Natural killer cell (primary cell): Measurements from ENCODE around the gene IMMT. TPM values are rescaled to one million over a fixed set of nuclear protein-coding genes. Genes with fewer than 3 reads are reported as not detected.

Source experiments
- ATAC-seq, 3 donors: fragments of 150-1000 bp in 2 of 3; fragments of 200-7000 bp in 1 of 3; cut with Tn5 transposase; 1 replicate in 1 of 3; 2 replicates in 2 of 3; pipeline ENCODE4 v1.10.0; 2021; ENCODE audit warnings: mild to moderate bottlenecking in 2 of 3, moderate library complexity in 2 of 3
- DNase-seq, 2 donors: peaks; one replicate each; pipeline versions ENCODE4 v3.0.0 to v3.0.0-alpha.2; 2013 to 2021; ENCODE audit warnings: mixed read lengths in 1 of 2
- H3K27ac ChIP-seq: one replicate; pipeline ENCODE4 v1.5.1; 2013; ENCODE audit warnings: mild to moderate bottlenecking, low read length
- H3K27me3 ChIP-seq: one replicate; pipeline ENCODE4 v1.6.1; 2013; ENCODE audit warnings: low read length; ENCODE audit not compliant: control insufficient read depth, insufficient read depth
- H3K36me3 ChIP-seq: one replicate; pipeline ENCODE4 v1.6.1; 2013; ENCODE audit warnings: low read length; ENCODE audit not compliant: control insufficient read depth, insufficient read depth
- H3K4me1 ChIP-seq: one replicate; pipeline ENCODE4 v1.6.1; 2013; ENCODE audit warnings: low read length; ENCODE audit not compliant: control insufficient read depth, insufficient read depth
- H3K4me3 ChIP-seq: one replicate; pipeline ENCODE4 v1.5.1; 2013; ENCODE audit warnings: low read length
- H3K9me3 ChIP-seq: one replicate; pipeline ENCODE4 v1.6.1; 2013; ENCODE audit warnings: low read length; ENCODE audit not compliant: control insufficient read depth, insufficient read depth
- H3K27ac Mint-ChIP-seq, 2 donors: one replicate each; pipeline ENCODE4 v1.8.0; 2022; ENCODE audit warnings: mild to moderate bottlenecking in 2 of 2, mixed read lengths in 2 of 2, moderate library complexity in 1 of 2
- H3K27me3 Mint-ChIP-seq, 2 donors: one replicate each; pipeline ENCODE4 v1.8.0; 2022; ENCODE audit warnings: low read depth in 2 of 2, mixed read lengths in 2 of 2
- H3K36me3 Mint-ChIP-seq: one replicate; pipeline ENCODE4 v1.8.0; 2022; ENCODE audit warnings: mixed read lengths
- H3K4me1 Mint-ChIP-seq, 2 donors: one replicate each; pipeline ENCODE4 v1.8.0; 2022; ENCODE audit warnings: mixed read lengths in 2 of 2
- H3K4me3 Mint-ChIP-seq: one replicate; pipeline ENCODE4 v1.8.0; 2022; ENCODE audit warnings: mild to moderate bottlenecking, moderate library complexity, mixed read lengths
- H3K9me3 Mint-ChIP-seq, 2 donors: one replicate each; pipeline ENCODE4 v1.8.0; 2022; ENCODE audit warnings: mixed read lengths in 2 of 2
- WGBS: methylation state at CpG from one replicate; pipeline ENCODE4 v1.1.7; 2013; ENCODE audit warnings: missing lambda C conversion rate; ENCODE audit not compliant: insufficient coverage; 5-methylcytosine and 5-hydroxymethylcytosine counted together
- intact Hi-C: fragments of 100-400 bp; cut with micrococcal nuclease; formaldehyde crosslinking; loops from one replicate; pipeline ENCODE4 v1.14.2; 2022
- total RNA-seq, 4 donors: library from RNA; stranded (reverse); fragments of 120-200 nt in 1 of 4; gene quantifications; one replicate each; pipeline versions ENCODE4 v1.2.3 to v1.2.4, GENCODE V29; 2013 to 2022
- TF ChIP-seq, protein P1 (sequence below): fragments of 200-600 bp; IDR thresholded peaks from one replicate; pipeline ENCODE4 v1.8.0; 2022; ENCODE audit warnings: antibody characterized with exemption

Gene IMMT
- total RNA-seq, 3 donors from 2014 or later (not counting 1 experiment from before 2014, with no cell fraction given): 54.5 to 62.6 (median 59.0) TPM

GRCh38 chr2:86234563-86235131, 39.4 kb upstream of the IMMT start:
- WGBS: 68% methylated on average over 3 of the region's 3 CpGs
- intact Hi-C loops: no loop called here
- Histone ChIP-seq H3K9me3 (no peaks in the 10 kb centered on the region), H3K27ac (no peak overlapping the region), H3K36me3 (no peaks in the 10 kb centered on the region), H3K27me3 (no peaks in the 10 kb centered on the region), H3K4me1 (no peaks in the 10 kb centered on the region), H3K4me3 (no peak overlapping the region)
- Mint-ChIP-seq H3K4me1 (peaks cover 5% of the 10 kb centered on the region in 2 donors), H3K27me3 (peaks cover 5 to 17% of the 10 kb centered on the region in 2 donors), H3K4me3 (no peak overlapping the region), H3K36me3 (no peaks in the 10 kb centered on the region), H3K9me3 (no peaks in the 10 kb centered on the region), H3K27ac (no peak overlapping the region)
- TF ChIP-seq, protein P1, sequence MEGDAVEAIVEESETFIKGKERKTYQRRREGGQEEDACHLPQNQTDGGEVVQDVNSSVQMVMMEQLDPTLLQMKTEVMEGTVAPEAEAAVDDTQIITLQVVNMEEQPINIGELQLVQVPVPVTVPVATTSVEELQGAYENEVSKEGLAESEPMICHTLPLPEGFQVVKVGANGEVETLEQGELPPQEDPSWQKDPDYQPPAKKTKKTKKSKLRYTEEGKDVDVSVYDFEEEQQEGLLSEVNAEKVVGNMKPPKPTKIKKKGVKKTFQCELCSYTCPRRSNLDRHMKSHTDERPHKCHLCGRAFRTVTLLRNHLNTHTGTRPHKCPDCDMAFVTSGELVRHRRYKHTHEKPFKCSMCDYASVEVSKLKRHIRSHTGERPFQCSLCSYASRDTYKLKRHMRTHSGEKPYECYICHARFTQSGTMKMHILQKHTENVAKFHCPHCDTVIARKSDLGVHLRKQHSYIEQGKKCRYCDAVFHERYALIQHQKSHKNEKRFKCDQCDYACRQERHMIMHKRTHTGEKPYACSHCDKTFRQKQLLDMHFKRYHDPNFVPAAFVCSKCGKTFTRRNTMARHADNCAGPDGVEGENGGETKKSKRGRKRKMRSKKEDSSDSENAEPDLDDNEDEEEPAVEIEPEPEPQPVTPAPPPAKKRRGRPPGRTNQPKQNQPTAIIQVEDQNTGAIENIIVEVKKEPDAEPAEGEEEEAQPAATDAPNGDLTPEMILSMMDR: no peak
- DNase-seq (no peak), ATAC-seq (no peak)

- no peaks in the 10 kb centered on the region for H3K36me3 ChIP-seq
- intact Hi-C loops: no loop called here
- no peaks in the 10 kb centered on the region for H3K36me3 Mint-ChIP-seq
- ATAC-seq (no peak), DNase-seq (no peak)
- H3K4me1 Mint-ChIP-seq: peaks cover 2 to 3% of the 10 kb centered on the region in 2 donors
- TF ChIP-seq, protein P1: no peak
- H3K27me3 Mint-ChIP-seq: peaks cover 5 to 11% of the 10 kb centered on the region in 2 donors
- no peaks in the 10 kb centered on the region for H3K9me3 ChIP-seq
- H3K9me3 Mint-ChIP-seq: no peaks in the 10 kb centered on the region
- H3K27ac Mint-ChIP-seq: no peak overlapping the region
- H3K4me3 ChIP-seq: no peak overlapping the region
- WGBS: 88% methylated on average over 4 of the region's 4 CpGs
- no peaks in the 10 kb centered on the region for H3K27me3 ChIP-seq
- H3K4me1 ChIP-seq: no peaks in the 10 kb centered on the region
- no peak overlapping the region for H3K27ac ChIP-seq
- H3K4me3 Mint-ChIP-seq: no peak overlapping the region
Observed at GRCh38 chr2:86233436-86233835, 38.2 kb upstream of the IMMT start.

DNA sequence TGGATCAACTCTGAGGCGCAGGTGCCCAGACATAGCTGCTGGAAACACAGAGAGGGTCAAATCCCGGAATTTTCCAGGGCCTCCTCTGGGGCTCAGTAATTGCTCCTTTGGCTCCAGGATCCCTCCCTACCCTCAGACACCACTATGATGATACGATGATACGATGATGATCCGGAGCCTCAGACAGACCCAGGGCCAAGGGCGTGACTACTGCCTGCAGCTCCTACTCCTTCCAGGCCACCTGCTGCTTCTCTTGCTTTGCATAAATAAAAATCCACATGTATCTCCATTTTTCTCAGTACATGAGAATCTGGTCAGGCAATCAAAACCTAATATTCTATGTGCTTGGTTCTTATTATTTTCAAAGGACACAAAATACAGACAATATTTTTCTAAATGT, 37.6 kb upstream of the IMMT start:
- 91% methylated on average over 6 of the region's 6 CpGs for WGBS
- H3K4me3 ChIP-seq: no peak overlapping the region
- no peaks in the 10 kb centered on the region for H3K9me3 Mint-ChIP-seq
- H3K36me3 Mint-ChIP-seq: no peaks in the 10 kb centered on the region
- H3K4me1 Mint-ChIP-seq: no peaks in the 10 kb centered on the region
- no peaks in the 10 kb centered on the region for H3K9me3 ChIP-seq
- ATAC-seq (no peak), DNase-seq (no peak)
- intact Hi-C loops: no loop called here
- no peak overlapping the region for H3K27ac Mint-ChIP-seq
- TF ChIP-seq, protein P1: no peak
- H3K27me3 ChIP-seq: no peaks in the 10 kb centered on the region
- H3K27ac ChIP-seq: no peak overlapping the region
- no peaks in the 10 kb centered on the region for H3K4me1 ChIP-seq
- H3K36me3 ChIP-seq: no peaks in the 10 kb centered on the region
- H3K27me3 Mint-ChIP-seq: peaks cover 5 to 8% of the 10 kb centered on the region in 2 donors
- no peak overlapping the region for H3K4me3 Mint-ChIP-seq

DNA sequence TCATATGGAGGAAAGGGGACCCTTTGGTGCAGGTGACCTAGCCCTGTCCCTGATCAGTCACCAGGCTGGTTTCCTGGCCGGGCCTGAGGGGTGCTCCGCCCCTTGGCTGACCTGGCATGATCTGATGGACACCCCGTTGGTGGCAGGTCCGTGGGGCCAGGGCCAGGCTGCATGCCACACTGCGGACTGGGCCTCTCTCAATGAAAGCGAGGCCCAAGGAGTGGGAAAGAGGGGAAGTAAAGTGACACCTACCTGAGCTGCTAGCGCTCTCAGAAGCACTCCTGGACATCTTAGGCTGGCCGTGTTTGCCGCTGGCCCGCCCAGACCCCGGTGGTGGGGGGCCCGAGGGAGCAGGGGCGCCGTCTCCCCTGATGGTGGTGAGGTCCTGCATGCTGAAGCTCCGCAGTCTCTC, 37.1 kb upstream of the IMMT start:
- Mint-ChIP-seq H3K9me3 (no peaks in the 10 kb centered on the region), H3K27me3 (peaks cover 5 to 8% of the 10 kb centered on the region in 2 donors), H3K4me3 (no peak overlapping the region), H3K27ac (no peak overlapping the region), H3K36me3 (no peaks in the 10 kb centered on the region), H3K4me1 (no peaks in the 10 kb centered on the region)
- ATAC-seq (no peak), DNase-seq (no peak)
- intact Hi-C loops: no loop called here
- WGBS: 90% methylated on average over 15 of the region's 15 CpGs
- Histone ChIP-seq H3K9me3 (no peaks in the 10 kb centered on the region), H3K27me3 (no peaks in the 10 kb centered on the region), H3K36me3 (no peaks in the 10 kb centered on the region), H3K27ac (no peak overlapping the region), H3K4me3 (no peak overlapping the region), H3K4me1 (no peaks in the 10 kb centered on the region)
- TF ChIP-seq, protein P1: no peak
